AG09319 (cell line): Measurements from ENCODE around the gene CDKN1C.

Source experiments
- DNase-seq: peaks from one replicate; pipeline ENCODE4 v3.0.0-alpha.2; 2010; ENCODE audit warnings: low read depth; ENCODE audit errors: extremely low read depth
- CTCF ChIP-seq: IDR thresholded peaks from 2 replicates; pipeline ENCODE4 v1.5.1; 2011; ENCODE audit warnings: low read depth, mild to moderate bottlenecking, inconsistent platforms, low read length, moderate library complexity

The CDKN1C gene

GRCh38 chr11:2927121-2927800 is 41.7 kb upstream of the CDKN1C start:
- no peak for DNase-seq
- TF ChIP-seq CTCF: no peak

- no peak for DNase-seq
- no peak for TF ChIP-seq CTCF
These were observed 41.1 kb upstream of the CDKN1C start for GRCh38 chr11:2926611-2927051.

GRCh38 chr11:2924821-2925675 is 39.5 kb upstream of the CDKN1C start:
- DNase-seq: no peak
- TF ChIP-seq CTCF: no peak

GRCh38 chr11:2924381-2924780 is 38.8 kb upstream of the CDKN1C start:
- no peak for TF ChIP-seq CTCF
- DNase-seq: no peak

- DNase-seq: no peak
- TF ChIP-seq CTCF: no peak
These were observed 38.1 kb upstream of the CDKN1C start for GRCh38 chr11:2923446-2924375.

- no peak for DNase-seq
- no peak for TF ChIP-seq CTCF
These were observed 37.1 kb upstream of the CDKN1C start for GRCh38 chr11:2922655-2923054.
